Astrocyte of the cerebellum (primary cell): ENCODE data around the gene OTX2.

ENCODE experiments used
- DNase-seq: peaks from one replicate; pipeline ENCODE4 v3.0.0-alpha.2; 2011; ENCODE audit warnings: low read depth
- H3K4me3 ChIP-seq: 2 replicates; pipeline ENCODE4 v1.5.1; 2011; ENCODE audit warnings: mild to moderate bottlenecking, low read depth, low read length, moderate library complexity
- in situ Hi-C: cut with HindIII; loops from 2 replicates; pipeline ENCODE4 v1.10.0; 2017; ENCODE audit warnings: low sequenced_read_pairs
- TF ChIP-seq, protein P1 (sequence below): IDR thresholded peaks from 2 replicates; pipeline ENCODE4 v1.5.1; 2012; ENCODE audit warnings: low read length, low read depth, moderate library complexity, mild to moderate bottlenecking; ENCODE audit errors: missing control alignments

OTX2 gene

DNA sequence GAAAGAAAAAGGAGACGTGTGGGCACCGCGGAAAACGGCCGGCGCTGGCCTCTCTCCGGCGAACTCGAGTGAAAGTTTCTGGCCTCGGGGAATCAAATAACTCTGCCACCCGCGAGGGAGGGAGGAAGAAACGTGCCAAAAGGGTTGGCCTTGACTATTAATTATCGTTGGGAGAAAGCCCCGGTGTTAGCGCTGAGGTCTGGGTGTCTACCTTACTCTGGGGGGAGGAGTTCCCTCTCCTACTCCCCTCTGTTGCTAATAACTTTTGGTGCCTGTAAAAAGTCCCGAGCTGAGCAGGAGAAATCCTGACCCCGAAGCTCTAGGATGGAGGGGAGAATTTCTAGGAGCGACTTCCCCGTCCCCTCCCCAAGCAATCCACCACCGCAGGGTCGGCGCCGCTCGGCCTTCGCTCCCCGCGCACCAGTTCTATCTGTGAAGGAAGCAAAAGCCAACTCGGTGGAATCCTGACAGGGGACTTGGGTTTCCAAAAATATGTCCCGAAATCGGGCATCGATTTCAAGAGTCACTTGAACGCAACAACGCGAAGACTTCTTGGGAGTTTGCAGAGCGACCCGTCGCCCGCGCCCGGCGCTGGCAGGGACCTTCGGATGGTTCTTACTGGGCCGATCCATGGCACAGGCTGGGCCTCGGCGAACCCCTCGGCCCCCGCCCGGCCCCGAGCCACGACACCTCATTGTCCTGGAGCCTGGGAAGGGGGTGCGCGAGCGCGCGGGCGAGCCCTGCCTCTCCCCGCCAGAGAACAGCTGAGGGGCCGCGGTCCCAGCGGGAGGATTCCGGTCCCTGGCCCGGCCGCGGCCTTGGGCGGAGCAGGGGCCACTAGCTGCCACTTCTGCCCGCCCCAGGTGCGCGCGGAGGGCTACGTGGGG is 1.7 kb downstream of the OTX2 start:
- peak overlapping the region; percentile 9 for H3K4me3 ChIP-seq
- in situ Hi-C loops = no loop called here
- TF ChIP-seq, protein P1, sequence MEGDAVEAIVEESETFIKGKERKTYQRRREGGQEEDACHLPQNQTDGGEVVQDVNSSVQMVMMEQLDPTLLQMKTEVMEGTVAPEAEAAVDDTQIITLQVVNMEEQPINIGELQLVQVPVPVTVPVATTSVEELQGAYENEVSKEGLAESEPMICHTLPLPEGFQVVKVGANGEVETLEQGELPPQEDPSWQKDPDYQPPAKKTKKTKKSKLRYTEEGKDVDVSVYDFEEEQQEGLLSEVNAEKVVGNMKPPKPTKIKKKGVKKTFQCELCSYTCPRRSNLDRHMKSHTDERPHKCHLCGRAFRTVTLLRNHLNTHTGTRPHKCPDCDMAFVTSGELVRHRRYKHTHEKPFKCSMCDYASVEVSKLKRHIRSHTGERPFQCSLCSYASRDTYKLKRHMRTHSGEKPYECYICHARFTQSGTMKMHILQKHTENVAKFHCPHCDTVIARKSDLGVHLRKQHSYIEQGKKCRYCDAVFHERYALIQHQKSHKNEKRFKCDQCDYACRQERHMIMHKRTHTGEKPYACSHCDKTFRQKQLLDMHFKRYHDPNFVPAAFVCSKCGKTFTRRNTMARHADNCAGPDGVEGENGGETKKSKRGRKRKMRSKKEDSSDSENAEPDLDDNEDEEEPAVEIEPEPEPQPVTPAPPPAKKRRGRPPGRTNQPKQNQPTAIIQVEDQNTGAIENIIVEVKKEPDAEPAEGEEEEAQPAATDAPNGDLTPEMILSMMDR = no peak
- no peak for DNase-seq

- no peak overlapping the region for H3K4me3 ChIP-seq
- in situ Hi-C loops = no loop called here
- no peak for DNase-seq
- TF ChIP-seq, protein P1 = no peak
These were observed 2.2 kb downstream of the OTX2 start for GRCh38 chr14:56808110-56808382.

- no peak for DNase-seq
- no peak overlapping the region for H3K4me3 ChIP-seq
- TF ChIP-seq, protein P1 = no peak
- in situ Hi-C loops = no loop called here
These were observed 2.7 kb downstream of the OTX2 start for GRCh38 chr14:56807386-56808109.

GRCh38 chr14:56806760-56807159 is 3.5 kb downstream of the OTX2 start:
- TF ChIP-seq, protein P1 = no peak
- DNase-seq = no peak
- no peak overlapping the region for H3K4me3 ChIP-seq
- in situ Hi-C loops = no loop called here

DNA sequence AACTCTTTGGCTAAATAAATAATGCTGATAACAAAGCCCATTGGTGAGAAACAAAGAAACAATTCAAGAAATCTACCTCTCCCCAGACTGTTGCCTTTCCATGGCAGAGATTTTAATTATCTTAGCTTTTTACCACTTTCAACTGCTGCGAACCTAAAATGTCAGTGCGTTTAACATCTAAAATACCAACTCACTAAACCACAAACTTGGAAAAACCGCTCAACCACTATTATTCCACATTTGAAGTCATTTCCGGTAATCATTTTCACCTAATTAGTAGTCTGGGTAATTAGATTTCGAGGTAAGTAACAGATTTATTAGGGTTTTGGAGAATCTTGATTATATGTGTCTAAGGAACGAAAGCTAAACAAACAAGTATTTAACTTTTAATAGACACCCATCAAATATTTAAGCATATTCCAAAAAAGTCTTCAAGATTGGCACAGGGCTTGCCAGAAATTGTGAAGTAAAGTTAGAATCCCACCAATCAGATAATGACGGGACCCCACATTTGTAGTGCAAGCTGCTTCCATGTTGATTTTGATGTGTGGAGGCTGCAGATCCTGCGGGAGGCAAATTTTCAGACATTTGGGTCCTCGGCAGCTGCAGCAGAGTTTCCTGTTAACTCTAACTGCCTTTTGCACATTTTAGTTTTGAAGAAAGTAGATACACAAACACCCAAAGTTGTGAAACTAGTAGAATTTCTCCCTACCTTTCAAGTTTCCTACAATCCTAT is 4.1 kb downstream of the OTX2 start:
- H3K4me3 ChIP-seq = no peak overlapping the region
- in situ Hi-C loops = no loop called here
- no peak for DNase-seq
- TF ChIP-seq, protein P1 = no peak

DNA sequence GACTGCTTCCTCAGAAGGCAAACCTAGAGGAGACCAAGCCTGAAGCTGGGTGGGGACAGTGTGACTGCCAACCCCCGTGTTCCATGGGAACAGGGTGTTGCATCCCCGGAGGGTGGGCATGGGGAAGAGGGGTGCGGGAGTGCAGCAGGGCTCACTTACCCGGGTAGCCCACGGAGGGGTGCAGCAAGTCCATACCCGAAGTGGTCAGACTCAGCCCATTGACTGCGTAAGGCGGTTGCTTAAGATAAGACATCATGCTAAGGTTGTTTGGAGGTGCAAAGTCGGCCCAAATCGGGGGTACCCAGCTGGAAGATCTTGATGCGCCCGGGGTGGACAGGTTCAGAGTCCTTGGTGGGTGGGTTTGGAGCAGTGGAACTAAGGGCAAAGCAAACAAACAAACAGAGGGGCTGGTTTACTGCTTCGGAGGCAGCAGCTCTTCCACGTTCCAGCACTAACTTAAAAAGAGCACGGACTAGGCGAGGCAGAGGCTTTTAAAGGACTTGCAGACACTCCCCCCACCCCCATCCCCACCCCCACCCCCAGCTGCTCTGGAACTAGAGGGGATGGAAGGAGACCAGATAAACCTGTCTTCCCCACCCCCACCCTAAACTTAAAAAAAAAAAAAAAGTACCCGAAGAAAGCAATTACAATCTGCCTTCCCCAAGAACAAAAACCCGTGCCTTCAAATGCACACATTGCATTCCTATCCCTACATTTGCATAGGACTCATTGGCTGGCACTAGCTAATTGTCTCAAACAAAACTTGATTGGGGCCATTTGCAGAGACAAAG is 4.9 kb downstream of the OTX2 start:
- in situ Hi-C loops = no loop called here

More for the DNA sequence above, 4.9 kb downstream of the OTX2 start:
- TF ChIP-seq, protein P1 = no peak
- no peak overlapping the region for H3K4me3 ChIP-seq
- DNase-seq = no peak
